ENCODE measurements around the gene ZSCAN30.

DNA sequence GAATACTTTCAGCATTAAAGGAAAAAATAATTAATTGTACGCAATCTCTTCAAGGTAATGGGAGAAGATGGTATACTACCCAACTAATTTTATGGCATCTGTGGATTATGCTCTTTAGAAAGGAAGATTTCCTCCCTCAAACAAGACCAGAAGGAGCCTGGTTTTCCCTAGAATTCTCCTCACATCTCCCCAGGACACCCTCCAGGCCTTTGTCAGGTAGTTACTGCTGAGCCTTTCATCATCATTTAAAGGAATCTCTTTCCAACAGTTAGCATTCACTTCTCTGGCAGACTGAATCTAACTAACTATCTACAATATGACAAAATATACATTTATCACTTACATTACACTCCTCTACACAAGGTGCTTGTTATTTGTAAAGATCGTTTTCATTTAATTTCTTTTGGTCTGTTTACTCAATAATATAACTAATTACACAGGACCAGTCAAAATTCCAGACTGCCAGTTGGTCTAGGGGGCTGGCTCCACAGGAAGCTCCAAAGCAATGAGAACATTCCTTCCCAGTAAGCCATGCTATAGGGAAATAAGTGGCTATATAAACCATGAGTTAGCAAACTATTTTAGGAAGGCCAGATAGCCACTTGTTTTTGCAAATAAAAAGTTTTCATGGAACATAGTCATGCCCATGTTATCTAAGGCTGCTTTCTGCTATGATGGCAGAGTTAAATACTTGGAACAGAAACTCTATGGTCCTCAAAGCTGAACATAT, 35.1 kb upstream of the ZSCAN30 start:
- TF ChIP-seq POLR2A (IDR thresholded peaks at IDR 0.05; ENCODE audit: low read length) (no peak), GATA1 (IDR thresholded peaks at IDR 0.05; ENCODE audit: low read depth, low read length) (no peak)

Measured in erythroblast (primary cell).